ENCODE measurements around the gene PLCB2.

PLCB2 gene

DNA sequence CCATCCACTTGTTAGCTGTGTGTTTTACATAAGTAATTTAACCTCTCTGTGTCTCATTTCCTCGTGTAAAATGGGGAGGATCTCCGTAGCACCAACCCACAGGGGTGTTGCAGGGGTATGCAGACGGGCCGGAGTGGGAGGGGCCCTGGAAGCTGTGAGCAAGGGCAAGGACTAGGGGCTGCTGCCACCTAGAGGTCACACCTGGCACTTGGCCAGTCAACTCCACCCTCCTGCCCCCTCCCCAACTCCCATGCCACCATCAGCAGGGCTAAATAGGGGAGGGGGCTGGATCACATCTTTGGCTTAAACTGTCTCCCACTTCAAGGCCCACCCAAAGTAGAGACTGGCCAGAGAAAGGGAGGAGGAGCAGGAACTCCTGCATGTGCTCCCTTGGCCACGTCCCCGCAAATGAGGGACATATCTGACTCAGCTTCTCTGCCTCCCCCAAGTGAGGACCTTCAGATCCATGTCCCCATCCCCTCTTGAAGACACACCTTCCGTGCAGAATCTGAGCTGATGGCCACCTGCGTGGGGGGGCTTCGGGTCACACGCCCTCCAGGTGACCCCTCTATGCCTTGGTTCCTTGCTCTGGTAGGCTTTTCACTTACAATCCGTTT, 30.4 kb upstream of the PLCB2 start:
- H3K4me3 ChIP-seq (ENCODE audit: low read depth, low read length), result no peak overlapping the region
- H3K9me3 ChIP-seq (ENCODE audit: control insufficient read depth, insufficient read depth, low read length), result no peaks in the 10 kb centered on the region
- peaks cover 3% of the 10 kb centered on the region for H3K27me3 ChIP-seq (ENCODE audit: control insufficient read depth, insufficient read depth, low read length)
- H3K36me3 ChIP-seq (ENCODE audit: control insufficient read depth, insufficient read depth, low read length), result no peaks in the 10 kb centered on the region
- peaks cover 5% of the 10 kb centered on the region for H3K4me1 ChIP-seq (ENCODE audit: control insufficient read depth, insufficient read depth, low read length)
- no peak overlapping the region for H3K9ac ChIP-seq (ENCODE audit: low read depth, low read length)

DNA sequence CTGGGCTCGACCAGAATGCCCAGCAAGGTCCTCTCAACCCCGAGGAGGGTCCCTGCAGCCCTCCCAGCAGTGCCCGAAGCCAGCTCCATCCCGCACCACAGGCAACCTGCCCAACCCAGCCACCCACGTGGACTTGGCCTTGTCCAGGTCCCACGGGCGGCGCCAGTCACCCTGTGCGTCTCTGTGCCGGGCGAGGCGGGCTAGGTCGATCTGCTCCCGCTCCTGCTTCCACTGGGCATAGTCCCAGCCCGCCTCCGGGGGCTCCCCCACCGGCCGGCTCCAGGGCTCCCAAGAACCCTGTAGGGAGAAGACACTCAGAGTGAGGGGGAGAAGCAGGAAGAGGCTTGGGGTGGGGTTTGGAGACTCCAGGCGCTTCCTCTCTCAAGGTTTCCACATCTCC, 29.9 kb upstream of the PLCB2 start:
- H3K4me1 ChIP-seq (ENCODE audit: control insufficient read depth, insufficient read depth, low read length), result peaks cover 5% of the 10 kb centered on the region
- no peaks in the 10 kb centered on the region for H3K9me3 ChIP-seq (ENCODE audit: control insufficient read depth, insufficient read depth, low read length)
- H3K9ac ChIP-seq (ENCODE audit: low read depth, low read length), result no peak overlapping the region
- peaks cover 3% of the 10 kb centered on the region for H3K27me3 ChIP-seq (ENCODE audit: control insufficient read depth, insufficient read depth, low read length)
- no peaks in the 10 kb centered on the region for H3K36me3 ChIP-seq (ENCODE audit: control insufficient read depth, insufficient read depth, low read length)
- no peak overlapping the region for H3K4me3 ChIP-seq (ENCODE audit: low read depth, low read length)

DNA sequence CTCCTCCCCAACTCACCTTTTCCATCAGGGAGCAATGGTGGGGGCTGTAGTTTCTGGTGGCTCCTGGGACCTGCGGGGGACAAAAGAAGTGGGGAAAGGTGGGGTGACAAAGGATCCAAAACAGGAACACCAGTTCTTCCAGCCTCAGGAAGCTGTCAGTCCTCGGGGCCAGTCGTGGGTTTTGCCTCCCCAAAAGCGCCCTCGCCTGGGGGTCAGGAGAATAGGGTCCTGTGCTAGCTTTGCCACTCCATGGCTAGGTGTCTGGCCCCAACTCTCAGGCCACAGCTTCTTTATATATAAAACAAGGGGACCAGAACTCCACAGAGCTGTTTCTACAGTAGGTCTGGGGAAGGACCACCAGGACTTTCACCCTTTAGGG, 29.0 kb upstream of the PLCB2 start:
- H3K36me3 ChIP-seq (ENCODE audit: control insufficient read depth, insufficient read depth, low read length), result no peaks in the 10 kb centered on the region
- H3K9me3 ChIP-seq (ENCODE audit: control insufficient read depth, insufficient read depth, low read length), result no peaks in the 10 kb centered on the region
- peaks cover 5% of the 10 kb centered on the region for H3K4me1 ChIP-seq (ENCODE audit: control insufficient read depth, insufficient read depth, low read length)
- no peak overlapping the region for H3K9ac ChIP-seq (ENCODE audit: low read depth, low read length)
- no peak overlapping the region for H3K4me3 ChIP-seq (ENCODE audit: low read depth, low read length)
- H3K27me3 ChIP-seq (ENCODE audit: control insufficient read depth, insufficient read depth, low read length), result peaks cover 3% of the 10 kb centered on the region

DNA sequence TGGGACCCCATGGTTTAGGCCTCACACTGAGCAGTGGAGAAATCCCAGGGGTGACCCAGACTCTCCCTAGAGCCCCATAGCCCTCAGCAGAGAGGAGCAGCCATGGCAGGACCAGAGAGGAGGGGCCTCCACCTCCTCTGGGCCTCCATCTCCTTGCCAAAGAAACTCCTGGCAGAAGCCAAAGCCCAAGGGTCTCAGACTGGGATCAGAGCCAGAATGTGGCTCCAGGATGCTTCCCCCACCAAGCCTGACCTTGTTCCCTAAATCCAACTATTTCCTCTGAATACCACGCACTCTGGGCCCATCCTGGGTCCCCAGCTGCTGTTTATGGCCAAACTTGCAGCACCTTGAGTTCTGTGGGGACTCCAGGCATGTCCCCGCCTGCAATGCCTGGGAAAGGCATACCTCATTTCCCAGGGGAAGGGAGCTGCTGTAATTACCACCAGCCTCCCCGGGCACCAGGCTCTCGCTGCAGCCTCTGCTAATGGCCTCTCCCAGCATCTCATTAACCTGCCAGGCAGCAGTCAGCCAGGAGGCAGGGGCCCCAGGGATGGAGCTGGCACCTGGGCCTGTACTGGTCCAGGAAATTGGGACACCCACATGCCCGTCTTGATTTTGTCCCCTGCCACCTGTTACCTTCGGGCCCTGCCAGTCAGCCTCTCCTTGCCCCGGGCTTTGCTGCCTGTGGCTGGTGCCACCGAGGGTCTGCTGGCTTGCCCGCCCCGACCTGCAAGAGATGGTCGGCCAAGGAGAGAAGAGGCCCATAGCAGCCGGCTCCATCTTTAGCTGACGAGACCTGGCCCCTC, 28.4 kb upstream of the PLCB2 start:
- Histone ChIP-seq H3K4me1 (ENCODE audit: control insufficient read depth, insufficient read depth, low read length) (peaks cover 5% of the 10 kb centered on the region), H3K36me3 (ENCODE audit: control insufficient read depth, insufficient read depth, low read length) (no peaks in the 10 kb centered on the region), H3K9ac (ENCODE audit: low read depth, low read length) (no peak overlapping the region), H3K27me3 (ENCODE audit: control insufficient read depth, insufficient read depth, low read length) (peaks cover 3% of the 10 kb centered on the region), H3K4me3 (ENCODE audit: low read depth, low read length) (no peak overlapping the region), H3K9me3 (ENCODE audit: control insufficient read depth, insufficient read depth, low read length) (no peaks in the 10 kb centered on the region)

DNA sequence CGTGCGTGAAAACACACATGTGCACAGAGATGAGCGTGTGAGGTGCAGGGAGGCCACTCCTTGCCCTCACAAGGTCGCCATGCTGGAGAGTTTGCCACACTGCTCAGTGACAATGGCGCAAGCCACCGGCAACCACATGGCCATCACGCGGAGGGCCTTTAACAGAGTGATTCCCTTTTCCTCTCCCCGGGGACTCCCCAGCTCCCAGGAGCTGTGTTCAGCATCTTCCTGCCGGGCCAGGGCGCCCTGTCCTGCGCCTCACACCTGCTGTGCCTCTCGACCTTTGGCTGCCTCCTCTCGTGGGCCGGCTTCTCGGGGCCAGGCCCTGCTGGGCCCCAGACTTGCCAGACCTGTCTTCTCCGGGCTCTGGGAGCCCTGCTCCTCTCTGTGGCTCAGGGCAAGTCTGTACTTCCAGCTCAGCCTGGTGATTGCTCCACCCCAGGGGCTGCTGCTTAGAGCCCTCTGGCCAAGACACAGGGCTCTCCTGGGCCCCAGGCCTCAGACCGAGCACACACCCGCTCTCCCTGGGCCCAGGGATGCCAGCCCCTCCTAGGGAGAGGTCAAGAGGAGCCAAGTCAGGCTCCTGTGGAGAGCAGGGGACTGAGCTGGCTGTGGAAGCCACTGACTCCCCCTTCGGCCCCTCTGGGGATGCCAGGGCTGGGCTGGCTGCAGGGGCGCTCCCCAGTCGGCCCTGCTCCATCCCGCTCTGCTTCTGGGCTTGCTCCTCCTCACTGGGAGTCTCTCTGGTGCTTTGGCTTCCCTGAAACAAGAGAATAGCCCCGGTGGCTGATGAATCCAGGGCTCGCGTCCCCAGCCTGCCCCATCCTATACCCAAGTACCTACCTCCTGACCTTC, 27.4 kb upstream of the PLCB2 start:
- Histone ChIP-seq H3K4me1 (ENCODE audit: control insufficient read depth, insufficient read depth, low read length) (peaks cover 4% of the 10 kb centered on the region), H3K27me3 (ENCODE audit: control insufficient read depth, insufficient read depth, low read length) (peaks cover 3% of the 10 kb centered on the region), H3K9ac (ENCODE audit: low read depth, low read length) (no peak overlapping the region), H3K9me3 (ENCODE audit: control insufficient read depth, insufficient read depth, low read length) (no peaks in the 10 kb centered on the region), H3K4me3 (ENCODE audit: low read depth, low read length) (no peak overlapping the region), H3K36me3 (ENCODE audit: control insufficient read depth, insufficient read depth, low read length) (no peaks in the 10 kb centered on the region)

DNA sequence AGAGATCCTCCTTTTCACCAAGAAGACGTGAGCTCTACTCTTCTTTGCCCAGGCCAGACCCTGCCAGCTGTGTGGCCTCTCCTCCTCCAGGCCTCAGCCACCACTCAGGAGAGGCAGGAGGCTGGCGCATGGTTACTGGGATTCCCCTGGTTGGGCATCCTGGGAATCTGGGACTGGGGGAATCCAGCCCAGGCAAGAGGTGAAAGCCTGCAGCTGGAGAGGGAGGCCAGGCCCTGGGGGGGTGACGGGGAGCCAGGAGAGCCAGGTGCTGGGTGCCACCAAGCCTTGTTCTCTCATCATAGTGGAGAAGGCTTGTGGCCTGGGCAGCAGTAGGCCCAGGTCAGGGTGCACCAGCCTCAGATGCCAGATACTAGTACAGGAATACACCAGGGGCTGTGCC, 26.8 kb upstream of the PLCB2 start:
- Histone ChIP-seq H3K4me1 (ENCODE audit: control insufficient read depth, insufficient read depth, low read length) (no peaks in the 10 kb centered on the region), H3K9ac (ENCODE audit: low read depth, low read length) (no peak overlapping the region), H3K9me3 (ENCODE audit: control insufficient read depth, insufficient read depth, low read length) (no peaks in the 10 kb centered on the region), H3K36me3 (ENCODE audit: control insufficient read depth, insufficient read depth, low read length) (no peaks in the 10 kb centered on the region), H3K4me3 (ENCODE audit: low read depth, low read length) (no peak overlapping the region), H3K27me3 (ENCODE audit: control insufficient read depth, insufficient read depth, low read length) (peaks cover 3% of the 10 kb centered on the region)

DNA sequence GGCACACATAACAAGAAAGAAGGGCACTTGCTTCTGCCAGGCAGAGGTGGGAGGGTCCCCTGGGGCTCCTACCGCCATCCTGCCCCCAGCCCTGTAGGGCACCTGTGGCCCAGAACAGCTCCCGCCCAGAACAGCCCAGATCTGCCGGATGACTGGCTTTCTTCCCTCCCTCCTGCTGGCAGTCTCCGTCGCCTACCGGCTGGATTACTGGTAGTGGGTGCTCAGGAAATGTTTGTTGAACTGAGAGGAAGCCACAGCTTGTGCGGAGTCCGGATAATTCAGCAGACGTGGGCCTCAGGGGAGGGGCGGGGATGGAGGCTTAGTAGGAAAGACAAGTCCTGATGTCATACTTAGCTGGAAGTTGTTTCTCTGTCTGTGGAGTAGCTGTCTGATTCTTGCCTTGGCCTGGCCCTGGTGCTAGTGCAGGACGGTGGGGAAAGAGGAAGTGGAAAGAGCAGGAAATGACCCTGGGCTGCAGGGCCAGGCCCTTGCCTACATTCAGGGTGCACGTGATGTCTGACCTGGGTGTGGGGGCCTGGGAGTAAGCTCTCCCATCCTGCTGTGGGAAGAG, 26.3 kb upstream of the PLCB2 start:
- Histone ChIP-seq H3K4me3 (ENCODE audit: low read depth, low read length) (no peak overlapping the region), H3K4me1 (ENCODE audit: control insufficient read depth, insufficient read depth, low read length) (no peaks in the 10 kb centered on the region), H3K27me3 (ENCODE audit: control insufficient read depth, insufficient read depth, low read length) (peaks cover 3% of the 10 kb centered on the region), H3K9me3 (ENCODE audit: control insufficient read depth, insufficient read depth, low read length) (no peaks in the 10 kb centered on the region), H3K9ac (ENCODE audit: low read depth, low read length) (no peak overlapping the region), H3K36me3 (ENCODE audit: control insufficient read depth, insufficient read depth, low read length) (no peaks in the 10 kb centered on the region)

DNA sequence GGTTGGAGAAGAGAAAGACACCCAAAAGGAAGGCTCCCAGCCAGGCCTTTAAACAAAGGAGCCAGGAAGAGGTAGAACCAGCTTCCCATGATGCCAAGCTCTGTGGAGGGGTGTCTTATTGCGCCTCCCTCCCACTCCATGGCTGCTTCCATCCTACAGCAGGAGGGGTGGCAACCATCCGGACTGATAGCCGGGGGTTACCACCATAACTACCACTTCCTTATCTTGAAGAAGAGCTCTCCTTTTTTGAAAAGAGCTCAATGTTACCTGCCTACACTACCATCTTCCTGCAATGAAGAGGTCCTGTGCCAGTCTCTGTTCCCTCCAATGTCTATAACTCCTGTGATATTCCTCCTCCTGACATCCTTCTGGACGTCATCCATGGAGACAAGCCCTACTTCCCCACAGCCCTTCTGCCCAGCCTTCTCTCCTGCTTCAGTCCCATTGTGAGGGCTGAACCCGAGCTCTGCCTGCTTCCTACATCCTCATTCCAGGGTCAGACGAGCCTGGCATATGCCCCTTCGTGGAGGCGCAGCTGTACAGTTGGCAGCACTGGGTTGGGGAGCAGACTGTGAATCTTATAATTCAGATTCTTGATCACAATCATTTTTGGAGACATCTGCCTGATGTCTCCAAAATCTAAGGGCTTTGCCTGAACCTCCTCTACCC, 24.5 kb upstream of the PLCB2 start:
- H3K4me3 ChIP-seq (ENCODE audit: low read depth, low read length), result no peak overlapping the region
- peaks cover 10% of the 10 kb centered on the region for H3K4me1 ChIP-seq (ENCODE audit: control insufficient read depth, insufficient read depth, low read length)
- no peaks in the 10 kb centered on the region for H3K9me3 ChIP-seq (ENCODE audit: control insufficient read depth, insufficient read depth, low read length)
- no peaks in the 10 kb centered on the region for H3K36me3 ChIP-seq (ENCODE audit: control insufficient read depth, insufficient read depth, low read length)
- H3K9ac ChIP-seq (ENCODE audit: low read depth, low read length), result no peak overlapping the region
- H3K27me3 ChIP-seq (ENCODE audit: control insufficient read depth, insufficient read depth, low read length), result peaks cover 2% of the 10 kb centered on the region

DNA sequence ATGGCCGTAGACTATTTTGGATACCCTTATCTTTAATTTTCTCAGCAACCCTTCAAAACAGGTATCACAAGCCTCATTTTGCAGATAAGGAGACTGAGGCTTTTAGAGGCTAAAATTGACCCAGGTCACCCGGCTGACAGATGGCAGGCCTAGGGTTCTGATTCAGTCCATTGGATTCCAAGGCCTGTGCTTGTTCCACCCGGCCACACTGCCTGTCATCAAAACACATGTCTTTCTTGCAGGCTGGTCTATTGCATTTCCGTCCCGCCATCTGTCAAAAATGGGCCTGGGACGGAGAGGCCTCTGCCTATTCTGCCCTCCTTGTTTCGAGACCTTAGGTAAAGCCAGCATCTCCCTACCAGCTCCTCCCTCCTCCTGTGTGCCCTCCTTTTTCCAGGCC, 23.9 kb upstream of the PLCB2 start:
- no peaks in the 10 kb centered on the region for H3K9me3 ChIP-seq (ENCODE audit: control insufficient read depth, insufficient read depth, low read length)
- no peak overlapping the region for H3K4me3 ChIP-seq (ENCODE audit: low read depth, low read length)
- no peaks in the 10 kb centered on the region for H3K36me3 ChIP-seq (ENCODE audit: control insufficient read depth, insufficient read depth, low read length)
- H3K9ac ChIP-seq (ENCODE audit: low read depth, low read length), result no peak overlapping the region
- H3K27me3 ChIP-seq (ENCODE audit: control insufficient read depth, insufficient read depth, low read length), result no peaks in the 10 kb centered on the region
- H3K4me1 ChIP-seq (ENCODE audit: control insufficient read depth, insufficient read depth, low read length), result peaks cover 15% of the 10 kb centered on the region

DNA sequence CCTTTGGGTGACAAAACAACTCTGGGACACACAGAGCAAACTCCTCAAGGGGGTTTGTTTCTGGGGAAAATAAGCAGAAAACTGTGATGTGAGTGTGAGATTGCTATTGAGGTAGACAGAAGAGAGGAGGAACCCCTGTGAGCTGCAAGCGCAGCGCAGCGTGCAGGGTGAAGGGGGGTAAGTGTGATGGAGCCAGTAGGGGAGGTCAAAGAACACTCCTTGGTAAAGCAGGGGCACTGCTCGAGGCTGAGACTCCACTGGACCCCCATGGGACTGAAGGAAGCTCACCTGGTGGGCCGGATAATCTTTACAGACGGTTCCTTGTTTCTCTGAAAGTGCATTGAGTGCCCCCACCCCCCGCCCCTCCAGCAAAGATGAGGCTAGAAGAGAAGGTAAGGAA, 23.3 kb upstream of the PLCB2 start:
- Histone ChIP-seq H3K36me3 (ENCODE audit: control insufficient read depth, insufficient read depth, low read length) (no peaks in the 10 kb centered on the region), H3K27me3 (ENCODE audit: control insufficient read depth, insufficient read depth, low read length) (no peaks in the 10 kb centered on the region), H3K4me1 (ENCODE audit: control insufficient read depth, insufficient read depth, low read length) (peaks cover 19% of the 10 kb centered on the region)

DNA sequence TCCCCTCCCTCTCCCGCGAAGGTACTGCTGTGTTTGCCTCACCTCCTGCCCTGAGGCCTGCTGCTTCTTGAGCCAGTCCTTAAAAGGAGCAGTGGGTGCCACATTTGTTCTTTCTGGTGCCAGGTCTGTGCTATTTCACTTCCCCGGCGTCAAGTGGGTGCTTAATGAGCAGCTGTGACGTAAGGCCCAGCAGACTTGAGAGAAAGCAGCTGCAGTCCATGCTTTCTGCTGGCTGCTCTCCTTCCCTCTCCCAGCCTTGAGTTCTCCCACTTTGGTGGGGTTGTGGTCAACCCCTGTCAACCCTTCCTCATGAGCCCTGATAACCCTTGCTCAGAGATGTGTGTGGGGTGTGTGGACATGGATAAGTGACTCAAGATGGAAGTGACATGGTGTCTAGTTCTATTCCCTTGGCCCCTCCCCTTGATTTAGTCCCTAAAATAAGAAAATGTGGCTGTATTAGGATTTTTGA, 22.7 kb upstream of the PLCB2 start:
- Histone ChIP-seq H3K36me3 (ENCODE audit: control insufficient read depth, insufficient read depth, low read length) (no peaks in the 10 kb centered on the region), H3K4me3 (ENCODE audit: low read depth, low read length) (no peak overlapping the region), H3K9me3 (ENCODE audit: control insufficient read depth, insufficient read depth, low read length) (no peaks in the 10 kb centered on the region), H3K9ac (ENCODE audit: low read depth, low read length) (no peak overlapping the region), H3K27me3 (ENCODE audit: control insufficient read depth, insufficient read depth, low read length) (peaks cover 4% of the 10 kb centered on the region), H3K4me1 (ENCODE audit: control insufficient read depth, insufficient read depth, low read length) (peaks cover 20% of the 10 kb centered on the region)

More for the DNA sequence above, 23.3 kb upstream of the PLCB2 start:
- Histone ChIP-seq H3K9me3 (ENCODE audit: control insufficient read depth, insufficient read depth, low read length) (no peaks in the 10 kb centered on the region), H3K9ac (ENCODE audit: low read depth, low read length) (no peak overlapping the region), H3K4me3 (ENCODE audit: low read depth, low read length) (no peak overlapping the region)

Data from iPS-15b (cell line).